ENCODE data around the gene TACC3.

Gene TACC3

GRCh38 chr4:1793940-1794808 is 72.9 kb downstream of the TACC3 start:
- DNase-seq (ENCODE audit: low spot score): no peak

All from AG08396 (cell line).